Astrocyte (in vitro differentiated cells and primary cell): ENCODE data around the gene TTLL5. TPM values are rescaled to one million over a fixed set of nuclear protein-coding genes. Genes with fewer than 3 reads are reported as not detected.

ENCODE experiments used
- DNase-seq: peaks from one replicate; pipeline ENCODE4 v3.0.0-alpha.2; 2010; ENCODE audit warnings: low read depth
- FAIRE-seq: peaks from 2 replicates; lab custom pipeline; 2011; peaks lifted over from hg19 to GRCh38; lab: Jason Lieb, UNC
- H2AFZ ChIP-seq: 2 replicates; pipeline ENCODE4 v1.6.0; 2012; ENCODE audit warnings: low read depth, low read length, inconsistent platforms
- H3K27ac ChIP-seq: 2 replicates; pipeline ENCODE4 v1.5.1; 2011; ENCODE audit warnings: low read depth, low read length, inconsistent platforms
- H3K27me3 ChIP-seq: 2 replicates; pipeline ENCODE4 v1.6.0; 2011; ENCODE audit warnings: low read length, inconsistent platforms; ENCODE audit not compliant: insufficient read depth
- H3K36me3 ChIP-seq: 2 replicates; pipeline ENCODE4 v1.5.1; 2011; ENCODE audit warnings: low read length, inconsistent platforms; ENCODE audit not compliant: insufficient read depth
- H3K4me1 ChIP-seq: 2 replicates; pipeline ENCODE4 v1.5.1; 2011; ENCODE audit warnings: low read length, inconsistent platforms; ENCODE audit not compliant: insufficient read depth
- H3K4me2 ChIP-seq: 2 replicates; pipeline ENCODE4 v1.6.0; 2012; ENCODE audit warnings: low read length, inconsistent platforms
- H3K4me3 ChIP-seq: 2 replicates; pipeline ENCODE4 v1.5.1; 2011; ENCODE audit warnings: low read depth, mild to moderate bottlenecking, low read length, inconsistent platforms; ENCODE audit not compliant: insufficient read depth
- H3K79me2 ChIP-seq: 2 replicates; pipeline ENCODE4 v1.6.0; 2012; ENCODE audit warnings: mild to moderate bottlenecking, low read length, inconsistent platforms; ENCODE audit not compliant: insufficient read depth
- H3K9ac ChIP-seq: 2 replicates; pipeline ENCODE4 v1.6.0; 2012; ENCODE audit warnings: mild to moderate bottlenecking, low read length, inconsistent platforms
- H3K9me3 ChIP-seq: 2 replicates; pipeline ENCODE4 v1.5.1; 2012; ENCODE audit warnings: low read depth, mild to moderate bottlenecking, low read length, inconsistent platforms; ENCODE audit not compliant: insufficient read depth
- H4K20me1 ChIP-seq: 2 replicates; pipeline ENCODE4 v1.6.0; 2012; ENCODE audit warnings: low read length, inconsistent platforms; ENCODE audit not compliant: insufficient read depth
- H3K27ac Mint-ChIP-seq: one replicate; pipeline ENCODE4 v1.8.0; 2021; ENCODE audit warnings: mild to moderate bottlenecking, mixed read lengths; ENCODE audit not compliant: unreplicated experiment
- H3K27me3 Mint-ChIP-seq: one replicate; pipeline ENCODE4 v1.8.0; 2021; ENCODE audit warnings: low read depth, mixed read lengths; ENCODE audit not compliant: unreplicated experiment
- H3K36me3 Mint-ChIP-seq: one replicate; pipeline ENCODE4 v1.8.0; 2021; ENCODE audit warnings: low read depth, mixed read lengths; ENCODE audit not compliant: unreplicated experiment
- H3K4me1 Mint-ChIP-seq: one replicate; pipeline ENCODE4 v1.8.0; 2021; ENCODE audit warnings: low read depth, mixed read lengths; ENCODE audit not compliant: unreplicated experiment
- H3K4me3 Mint-ChIP-seq: one replicate; pipeline ENCODE4 v1.8.0; 2021; ENCODE audit warnings: mild to moderate bottlenecking, moderate library complexity, mixed read lengths; ENCODE audit not compliant: unreplicated experiment
- H3K9me3 Mint-ChIP-seq: one replicate; pipeline ENCODE4 v1.8.0; 2021; ENCODE audit warnings: mild to moderate bottlenecking, mixed read lengths; ENCODE audit not compliant: unreplicated experiment
- CTCF ChIP-seq: IDR thresholded peaks from 2 replicates; pipeline ENCODE4 v1.5.1; 2011; ENCODE audit warnings: low read depth, mild to moderate bottlenecking, inconsistent platforms, low read length, moderate library complexity; ENCODE audit not compliant: insufficient read depth
- EZH2 ChIP-seq: IDR thresholded peaks from 2 replicates; pipeline ENCODE4 v1.6.1; 2012; ENCODE audit warnings: mild to moderate bottlenecking, low read length, inconsistent platforms; ENCODE audit not compliant: insufficient read depth
- total RNA-seq: library from RNA; stranded (reverse); gene quantifications from 2 replicates; pipeline ENCODE4 v1.2.1, GENCODE V29; 2021

The TTLL5 gene
- total RNA-seq, 1 donor from 2014 or later, result 24.0 TPM

- peaks cover under 1% of the 10 kb centered on the region for H3K9me3 Mint-ChIP-seq
- peak overlapping the region; percentile 44 for H3K27ac ChIP-seq
- peak overlapping the region; percentile 8 for H3K9ac ChIP-seq
- H3K4me2 ChIP-seq, result peak overlapping the region; percentile 54
- H3K4me1 Mint-ChIP-seq, result peaks cover 51% of the 10 kb centered on the region
- DNase-seq (peak; percentile 80), FAIRE-seq (peak; percentile 41)
- peaks cover 17% of the 10 kb centered on the region for H3K36me3 Mint-ChIP-seq
- TF ChIP-seq CTCF (no peak), EZH2 (no peak)
- H4K20me1 ChIP-seq, result no peaks in the 10 kb centered on the region
- no peaks in the 10 kb centered on the region for H3K27me3 ChIP-seq
- peaks cover 25% of the 10 kb centered on the region for H3K4me1 ChIP-seq
- H3K9me3 ChIP-seq, result no peaks in the 10 kb centered on the region
- H3K4me3 Mint-ChIP-seq, result no peak overlapping the region
- H3K4me3 ChIP-seq, result no peak overlapping the region
- H2AFZ ChIP-seq, result no peak overlapping the region
- no peaks in the 10 kb centered on the region for H3K79me2 ChIP-seq
- peaks cover 7% of the 10 kb centered on the region for H3K36me3 ChIP-seq
- H3K27ac Mint-ChIP-seq, result peak overlapping the region; percentile 55
- H3K27me3 Mint-ChIP-seq, result no peaks in the 10 kb centered on the region
Observed at GRCh38 chr14:75715926-75716780, 55.1 kb downstream of the TTLL5 start.

DNA sequence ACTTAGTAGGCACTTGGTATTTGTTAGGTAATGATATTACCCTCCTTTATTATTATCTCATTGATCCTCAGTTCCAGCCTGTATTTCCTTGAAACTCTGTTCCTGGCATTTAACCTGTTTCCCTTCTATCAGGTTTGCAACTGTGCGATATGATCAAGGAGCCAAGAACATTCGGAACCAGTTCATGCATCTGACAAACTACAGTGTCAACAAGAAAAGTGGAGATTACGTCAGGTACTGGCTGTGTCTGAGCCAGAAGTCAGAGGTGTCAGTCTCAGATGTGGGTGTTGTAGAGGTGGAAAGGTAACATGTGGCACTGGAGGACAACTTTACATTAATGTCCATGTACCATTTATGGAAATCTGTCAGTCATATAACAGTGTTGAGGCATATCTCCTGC lies 56.7 kb downstream of the TTLL5 start:
- Mint-ChIP-seq H3K4me1 (peaks cover 43% of the 10 kb centered on the region), H3K27me3 (no peaks in the 10 kb centered on the region), H3K27ac (no peak overlapping the region), H3K9me3 (peaks cover 1% of the 10 kb centered on the region), H3K4me3 (no peak overlapping the region), H3K36me3 (peaks cover 22% of the 10 kb centered on the region)
- DNase-seq (no peak), FAIRE-seq (no peak)
- Histone ChIP-seq H3K4me2 (no peak overlapping the region), H3K79me2 (no peaks in the 10 kb centered on the region), H3K27me3 (no peaks in the 10 kb centered on the region), H3K36me3 (peaks cover 7% of the 10 kb centered on the region), H3K4me3 (no peak overlapping the region), H2AFZ (no peak overlapping the region), H4K20me1 (no peaks in the 10 kb centered on the region), H3K9me3 (no peaks in the 10 kb centered on the region), H3K4me1 (peaks cover 10% of the 10 kb centered on the region), H3K9ac (no peak overlapping the region), H3K27ac (no peak overlapping the region)
- TF ChIP-seq EZH2 (no peak), CTCF (no peak)

GRCh38 chr14:75718199-75718598 lies 57.2 kb downstream of the TTLL5 start:
- H3K4me1 Mint-ChIP-seq, result peaks cover 38% of the 10 kb centered on the region
- H3K27ac Mint-ChIP-seq, result no peak overlapping the region
- no peak for FAIRE-seq
- H3K27me3 Mint-ChIP-seq, result no peaks in the 10 kb centered on the region
- no peak for TF ChIP-seq CTCF
- TF ChIP-seq EZH2, result no peak
- H3K79me2 ChIP-seq, result no peaks in the 10 kb centered on the region
- H4K20me1 ChIP-seq, result no peaks in the 10 kb centered on the region
- H3K4me3 ChIP-seq, result no peak overlapping the region
- H3K4me3 Mint-ChIP-seq, result no peak overlapping the region
- no peaks in the 10 kb centered on the region for H3K9me3 ChIP-seq
- no peaks in the 10 kb centered on the region for H3K27me3 ChIP-seq
- peaks cover 9% of the 10 kb centered on the region for H3K4me1 ChIP-seq
- DNase-seq, result no peak
- H3K9me3 Mint-ChIP-seq, result peaks cover 1% of the 10 kb centered on the region
- H2AFZ ChIP-seq, result no peak overlapping the region
- H3K9ac ChIP-seq, result no peak overlapping the region
- H3K4me2 ChIP-seq, result no peak overlapping the region
- peaks cover 8% of the 10 kb centered on the region for H3K36me3 ChIP-seq
- no peak overlapping the region for H3K27ac ChIP-seq
- peaks cover 24% of the 10 kb centered on the region for H3K36me3 Mint-ChIP-seq
